Measurements from ENCODE around the gene RGS6.

RGS6 gene

DNA sequence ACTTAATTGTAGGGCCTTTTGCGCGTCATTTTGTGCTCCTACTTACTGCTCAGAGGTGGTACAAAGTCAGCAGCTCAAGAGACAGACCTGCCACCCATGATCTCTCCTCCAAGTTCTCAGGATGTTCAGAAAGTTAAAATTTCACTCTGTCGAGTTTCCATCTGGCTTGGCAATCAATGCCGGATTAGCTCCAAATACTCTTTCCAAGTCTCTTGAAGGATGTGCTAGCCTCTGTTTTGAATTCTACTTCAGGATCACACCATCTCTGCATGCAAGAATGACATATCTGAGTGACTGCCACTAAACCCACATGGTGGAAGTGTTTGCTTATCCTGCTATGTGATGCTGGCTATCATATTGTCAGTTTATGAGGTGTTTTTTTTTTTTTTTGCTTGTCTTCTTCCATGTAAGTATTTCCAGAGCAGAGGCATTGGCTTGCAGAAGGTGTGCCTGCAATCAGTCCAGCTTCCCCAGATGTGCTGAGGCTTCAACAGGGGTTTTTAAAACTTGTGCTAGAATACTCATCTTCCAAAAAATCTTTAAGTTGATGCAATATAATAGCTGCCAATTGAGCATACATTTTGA lies 125.6 kb downstream of the RGS6 start:
- Histone ChIP-seq H3K9me3 (no peaks in the 10 kb centered on the region), H3K4me1 (ENCODE audit: control insufficient read depth in 1 of 2, insufficient read depth in 1 of 2, low read depth in 1 of 2, low read length in 1 of 2) (no peaks in the 10 kb centered on the region), H3K27ac (no peak overlapping the region), H3K4me3 (ENCODE audit: low read depth in 1 of 2, low read length in 1 of 2) (no peak overlapping the region), H3K36me3 (no peaks in the 10 kb centered on the region), H3K27me3 (no peaks in the 10 kb centered on the region)
- TF ChIP-seq, protein P1, sequence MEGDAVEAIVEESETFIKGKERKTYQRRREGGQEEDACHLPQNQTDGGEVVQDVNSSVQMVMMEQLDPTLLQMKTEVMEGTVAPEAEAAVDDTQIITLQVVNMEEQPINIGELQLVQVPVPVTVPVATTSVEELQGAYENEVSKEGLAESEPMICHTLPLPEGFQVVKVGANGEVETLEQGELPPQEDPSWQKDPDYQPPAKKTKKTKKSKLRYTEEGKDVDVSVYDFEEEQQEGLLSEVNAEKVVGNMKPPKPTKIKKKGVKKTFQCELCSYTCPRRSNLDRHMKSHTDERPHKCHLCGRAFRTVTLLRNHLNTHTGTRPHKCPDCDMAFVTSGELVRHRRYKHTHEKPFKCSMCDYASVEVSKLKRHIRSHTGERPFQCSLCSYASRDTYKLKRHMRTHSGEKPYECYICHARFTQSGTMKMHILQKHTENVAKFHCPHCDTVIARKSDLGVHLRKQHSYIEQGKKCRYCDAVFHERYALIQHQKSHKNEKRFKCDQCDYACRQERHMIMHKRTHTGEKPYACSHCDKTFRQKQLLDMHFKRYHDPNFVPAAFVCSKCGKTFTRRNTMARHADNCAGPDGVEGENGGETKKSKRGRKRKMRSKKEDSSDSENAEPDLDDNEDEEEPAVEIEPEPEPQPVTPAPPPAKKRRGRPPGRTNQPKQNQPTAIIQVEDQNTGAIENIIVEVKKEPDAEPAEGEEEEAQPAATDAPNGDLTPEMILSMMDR (IDR thresholded peaks at IDR 0.05): no peak

DNA sequence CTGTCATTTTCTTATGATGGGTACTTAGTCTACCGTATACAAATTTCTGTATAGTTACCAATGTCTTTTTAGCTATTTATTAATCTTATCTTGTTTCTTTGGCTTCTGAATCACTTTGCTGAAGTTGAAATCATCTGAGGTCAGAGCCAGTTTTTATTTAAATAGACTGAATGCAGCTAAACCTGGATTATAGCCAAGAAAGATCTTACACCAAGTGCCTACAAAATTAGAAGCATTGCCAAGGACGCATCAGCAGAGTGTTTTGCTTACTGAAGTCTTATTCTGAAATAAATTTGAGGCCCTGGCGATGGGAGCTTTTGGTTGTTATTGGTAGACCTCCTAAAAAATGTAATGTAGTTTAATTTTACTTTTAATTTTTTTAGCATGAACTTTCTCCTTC lies 128.2 kb downstream of the RGS6 start:
- H3K27ac ChIP-seq: no peak overlapping the region
- H3K4me3 ChIP-seq (ENCODE audit: low read depth in 1 of 2, low read length in 1 of 2): no peak overlapping the region
- no peaks in the 10 kb centered on the region for H3K9me3 ChIP-seq
- no peaks in the 10 kb centered on the region for H3K36me3 ChIP-seq
- no peaks in the 10 kb centered on the region for H3K27me3 ChIP-seq
- no peaks in the 10 kb centered on the region for H3K4me1 ChIP-seq (ENCODE audit: control insufficient read depth in 1 of 2, insufficient read depth in 1 of 2, low read depth in 1 of 2, low read length in 1 of 2)
- TF ChIP-seq, protein P1 (IDR thresholded peaks at IDR 0.05): no peak

DNA sequence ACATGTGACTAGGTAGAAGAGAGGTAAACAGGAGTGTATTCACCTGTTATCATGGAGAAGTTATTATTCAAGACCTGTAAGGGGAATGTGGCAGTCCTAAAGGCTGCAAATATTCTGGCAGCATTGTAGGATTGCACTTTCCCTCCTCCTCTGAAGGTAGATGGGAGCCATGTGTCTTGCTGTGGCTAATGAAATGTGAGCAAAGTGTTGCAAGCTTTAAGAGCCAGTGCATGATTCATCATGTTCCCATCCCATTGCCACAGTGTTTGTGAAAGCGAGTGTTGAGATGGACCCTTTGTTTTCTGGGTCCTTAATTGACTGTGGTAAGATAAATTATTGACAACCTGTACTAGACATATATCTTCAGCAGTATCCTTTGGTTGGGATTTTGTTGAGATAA lies 128.7 kb downstream of the RGS6 start:
- Histone ChIP-seq H3K27me3 (no peaks in the 10 kb centered on the region), H3K27ac (no peak overlapping the region), H3K9me3 (no peaks in the 10 kb centered on the region), H3K4me1 (ENCODE audit: control insufficient read depth in 1 of 2, insufficient read depth in 1 of 2, low read depth in 1 of 2, low read length in 1 of 2) (no peaks in the 10 kb centered on the region), H3K4me3 (ENCODE audit: low read depth in 1 of 2, low read length in 1 of 2) (no peak overlapping the region), H3K36me3 (no peaks in the 10 kb centered on the region)
- TF ChIP-seq, protein P1 (IDR thresholded peaks at IDR 0.05): no peak

DNA sequence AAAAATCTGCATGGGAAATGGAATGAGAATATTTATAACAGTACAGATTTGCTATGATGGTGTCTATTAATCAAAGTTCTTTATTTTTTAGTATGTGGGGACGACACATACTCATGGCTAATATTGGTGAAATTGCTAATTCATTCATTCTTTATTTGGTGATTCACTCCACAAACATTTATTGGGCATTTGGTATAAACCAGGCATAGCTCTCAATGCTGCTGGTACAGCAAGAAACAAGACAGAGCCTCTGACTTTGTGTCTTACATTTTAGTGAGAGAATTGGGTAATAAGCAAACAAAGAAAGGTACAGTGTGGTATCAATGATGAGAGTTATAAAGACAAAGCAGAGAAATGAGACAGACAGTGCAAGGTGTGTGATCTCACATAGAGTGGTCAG lies 129.5 kb downstream of the RGS6 start:
- Histone ChIP-seq H3K36me3 (no peaks in the 10 kb centered on the region), H3K4me1 (ENCODE audit: control insufficient read depth in 1 of 2, insufficient read depth in 1 of 2, low read depth in 1 of 2, low read length in 1 of 2) (no peaks in the 10 kb centered on the region), H3K4me3 (ENCODE audit: low read depth in 1 of 2, low read length in 1 of 2) (no peak overlapping the region), H3K9me3 (no peaks in the 10 kb centered on the region), H3K27me3 (no peaks in the 10 kb centered on the region), H3K27ac (no peak overlapping the region)
- TF ChIP-seq, protein P1 (IDR thresholded peaks at IDR 0.05): no peak

DNA sequence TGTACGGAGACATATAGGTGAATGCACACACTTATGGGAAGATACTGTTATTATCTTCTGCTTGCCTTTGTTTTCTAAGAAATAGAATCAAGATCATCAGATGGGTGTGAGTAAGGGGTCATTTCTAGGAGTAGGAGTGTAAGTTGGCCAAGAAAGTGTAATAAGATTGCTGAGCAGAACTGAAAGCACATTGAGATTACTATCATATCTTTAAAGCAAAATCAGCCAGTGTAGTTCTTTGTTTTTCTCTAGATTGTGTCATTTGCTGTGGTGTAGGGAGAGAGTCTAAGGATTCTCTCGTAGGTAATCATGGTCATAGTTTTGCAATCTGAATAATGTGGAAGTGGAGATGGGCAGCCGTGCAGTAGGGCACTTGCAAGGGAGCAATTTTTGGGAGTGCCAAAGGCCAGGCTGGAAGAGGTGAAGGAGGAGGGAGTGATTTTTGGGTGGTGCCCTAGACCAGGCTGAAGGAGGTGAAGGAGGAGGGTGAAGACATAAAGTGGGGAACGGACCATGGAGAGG lies 131.6 kb downstream of the RGS6 start:
- H3K27ac ChIP-seq: no peak overlapping the region
- TF ChIP-seq, protein P1 (IDR thresholded peaks at IDR 0.05): no peak

More for the DNA sequence above, 131.6 kb downstream of the RGS6 start:
- no peaks in the 10 kb centered on the region for H3K4me1 ChIP-seq (ENCODE audit: control insufficient read depth in 1 of 2, insufficient read depth in 1 of 2, low read depth in 1 of 2, low read length in 1 of 2)
- no peak overlapping the region for H3K4me3 ChIP-seq (ENCODE audit: low read depth in 1 of 2, low read length in 1 of 2)
- no peaks in the 10 kb centered on the region for H3K9me3 ChIP-seq
- H3K27me3 ChIP-seq: no peaks in the 10 kb centered on the region
- no peaks in the 10 kb centered on the region for H3K36me3 ChIP-seq

Data from neutrophil (primary cell).